Kidney (tissue), 22 donors: ENCODE data around the gene PDE12. TPM values are rescaled to one million over a fixed set of nuclear protein-coding genes. Genes with fewer than 3 reads are reported as not detected.
A peak's percentile ranks its signal among the peaks of the same experiment; 100 is the strongest.

Experiments used
- DNase-seq, 5 donors: peaks; one replicate each; pipeline ENCODE4 v3.0.0-alpha.2; 2013 to 2020
- FAIRE-seq: peaks from 2 replicates; lab custom pipeline; 2012; peaks lifted over from hg19 to GRCh38; lab: Jason Lieb, UNC
- H3K27ac ChIP-seq, 2 donors: one replicate each; pipeline ENCODE4 v1.7.0; 2013; ENCODE audit warnings: low read depth in 2 of 2, low read length in 2 of 2, inconsistent platforms in 1 of 2
- H3K27me3 ChIP-seq: one replicate; pipeline ENCODE4 v1.7.1; 2013; ENCODE audit warnings: low read length, inconsistent platforms; ENCODE audit not compliant: control insufficient read depth, insufficient read depth
- H3K36me3 ChIP-seq, 3 donors: one replicate each; pipeline versions ENCODE4 v1.7.0 to v1.7.1; 2013; ENCODE audit warnings: low read length in 3 of 3, control low read depth in 1 of 3, inconsistent platforms in 1 of 3; ENCODE audit not compliant: insufficient read depth in 3 of 3, control insufficient read depth in 2 of 3
- H3K4me1 ChIP-seq, 3 donors: one replicate each; pipeline versions ENCODE4 v1.7.0 to v1.7.1; 2013; ENCODE audit warnings: low read length in 3 of 3, inconsistent platforms in 1 of 3, low read depth in 1 of 3; ENCODE audit not compliant: control insufficient read depth in 2 of 3, insufficient read depth in 2 of 3
- H3K4me3 ChIP-seq, 3 donors: one replicate each; pipeline versions ENCODE4 v1.7.0 to v1.8.1; 2013; ENCODE audit warnings: low read length in 3 of 3, control low read depth in 1 of 3, inconsistent platforms in 1 of 3
- H3K9ac ChIP-seq, 3 donors: one replicate each; pipeline versions ENCODE4 v1.7.0 to v1.7.1; 2013; ENCODE audit warnings: low read length in 3 of 3, control low read depth in 1 of 3, inconsistent platforms in 1 of 3
- H3K9me3 ChIP-seq, 3 donors: one replicate each; pipeline versions ENCODE4 v1.7.0 to v1.7.1; 2013; ENCODE audit warnings: low read length in 3 of 3, control low read depth in 1 of 3, inconsistent platforms in 1 of 3; ENCODE audit not compliant: control insufficient read depth in 2 of 3, insufficient read depth in 1 of 3
- intact Hi-C: fragments of 100-400 bp; cut with DNase I; formaldehyde crosslinking; loops from one replicate; pipeline ENCODE4 v1.11.1; 2022
- long read RNA-seq, 10 donors: library from polyadenylated mRNA in 1 of 10; unstranded in 1 of 10; transcript quantifications; one replicate each; pipeline ENCODE4 v2.0.0 and lab custom pipeline, GENCODE V29; 2021 to 2026
- polyA plus RNA-seq: library from polyadenylated mRNA; stranded (reverse); fragments of 350-450 nt; fragmentation: Illumina TruSeq; extraction: RNeasy Lipid Tissue Mini Kit (QIAGEN cat#74804); gene quantifications from one replicate; pipeline ENCODE4 v1.2.3, GENCODE V29; 2014; ENCODE audit warnings: low read depth, low replicate concordance; ENCODE audit not compliant: insufficient read depth
- total RNA-seq: library from RNA; stranded (reverse); fragmentation: NEBNext Ultra II Directional; extraction: Animal tissue kit (Norgen Biotek cat#: 25700); gene quantifications from one replicate; pipeline ENCODE4 v1.2.1, GENCODE V29; 2021
- TF ChIP-seq, protein P1 (sequence below): IDR thresholded peaks from 3 replicates; pipeline ENCODE4 v1.5.1; 2012; ENCODE audit warnings: mild to moderate bottlenecking, moderate library complexity, borderline replicate concordance; ENCODE audit not compliant: insufficient read depth; ENCODE audit errors: extremely low read depth
- donor health status: control.
- donor health status: control.
- donor health status: control.
- donor health status: control.
- donor health status: control.
- donor health status: DM: yes; HTN: yes; CAD: no.
- donor health status: Normal renal cell carcinoma (clear cell type).

Gene PDE12, protein sequence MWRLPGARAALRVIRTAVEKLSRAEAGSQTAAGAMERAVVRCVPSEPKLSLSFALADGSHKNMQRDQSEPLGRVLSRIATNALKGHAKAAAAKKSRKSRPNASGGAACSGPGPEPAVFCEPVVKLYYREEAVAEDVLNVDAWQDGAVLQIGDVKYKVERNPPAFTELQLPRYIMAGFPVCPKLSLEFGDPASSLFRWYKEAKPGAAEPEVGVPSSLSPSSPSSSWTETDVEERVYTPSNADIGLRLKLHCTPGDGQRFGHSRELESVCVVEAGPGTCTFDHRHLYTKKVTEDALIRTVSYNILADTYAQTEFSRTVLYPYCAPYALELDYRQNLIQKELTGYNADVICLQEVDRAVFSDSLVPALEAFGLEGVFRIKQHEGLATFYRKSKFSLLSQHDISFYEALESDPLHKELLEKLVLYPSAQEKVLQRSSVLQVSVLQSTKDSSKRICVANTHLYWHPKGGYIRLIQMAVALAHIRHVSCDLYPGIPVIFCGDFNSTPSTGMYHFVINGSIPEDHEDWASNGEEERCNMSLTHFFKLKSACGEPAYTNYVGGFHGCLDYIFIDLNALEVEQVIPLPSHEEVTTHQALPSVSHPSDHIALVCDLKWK
- total RNA-seq (21.1 TPM), polyA plus RNA-seq (6.1 TPM)
- long read RNA-seq, donor 1, full-length matches to known transcripts, result 2 of 123 reads
- long read RNA-seq, donor 1, partial matches to known transcripts, result 19 of 123 reads
- long read RNA-seq, donor 1, other reads (novel, unspliced or antisense), result 102 of 123 reads
- long read RNA-seq, donor 2, full-length matches to known transcripts, result 5 of 5 reads
- long read RNA-seq, donor 2, partial matches to known transcripts, result 0 of 5 reads
- long read RNA-seq, donor 2, other reads (novel, unspliced or antisense), result 0 of 5 reads
- long read RNA-seq, donor 3, full-length matches to known transcripts, result 5 of 5 reads
- long read RNA-seq, donor 3, partial matches to known transcripts, result 0 of 5 reads
- long read RNA-seq, donor 3, other reads (novel, unspliced or antisense), result 0 of 5 reads
- long read RNA-seq, donor 4, full-length matches to known transcripts, result 7 of 7 reads
- long read RNA-seq, donor 4, partial matches to known transcripts, result 0 of 7 reads
- long read RNA-seq, donor 4, other reads (novel, unspliced or antisense), result 0 of 7 reads
- long read RNA-seq, donor 5, result 0 reads
- long read RNA-seq, donor 6, result 0 reads
- long read RNA-seq, donor 7, full-length matches to known transcripts, result 38 of 45 reads
- long read RNA-seq, donor 7, partial matches to known transcripts, result 0 of 45 reads
- long read RNA-seq, donor 7, other reads (novel, unspliced or antisense), result 7 of 45 reads
- long read RNA-seq, donor 8, full-length matches to known transcripts, result 3 of 3 reads
- long read RNA-seq, donor 8, partial matches to known transcripts, result 0 of 3 reads
- long read RNA-seq, donor 8, other reads (novel, unspliced or antisense), result 0 of 3 reads
- long read RNA-seq, donor 9, result 0 reads
- long read RNA-seq, donor 10, full-length matches to known transcripts, result 3 of 8 reads
- long read RNA-seq, donor 10, partial matches to known transcripts, result 5 of 8 reads
- long read RNA-seq, donor 10, other reads (novel, unspliced or antisense), result 0 of 8 reads

DNA sequence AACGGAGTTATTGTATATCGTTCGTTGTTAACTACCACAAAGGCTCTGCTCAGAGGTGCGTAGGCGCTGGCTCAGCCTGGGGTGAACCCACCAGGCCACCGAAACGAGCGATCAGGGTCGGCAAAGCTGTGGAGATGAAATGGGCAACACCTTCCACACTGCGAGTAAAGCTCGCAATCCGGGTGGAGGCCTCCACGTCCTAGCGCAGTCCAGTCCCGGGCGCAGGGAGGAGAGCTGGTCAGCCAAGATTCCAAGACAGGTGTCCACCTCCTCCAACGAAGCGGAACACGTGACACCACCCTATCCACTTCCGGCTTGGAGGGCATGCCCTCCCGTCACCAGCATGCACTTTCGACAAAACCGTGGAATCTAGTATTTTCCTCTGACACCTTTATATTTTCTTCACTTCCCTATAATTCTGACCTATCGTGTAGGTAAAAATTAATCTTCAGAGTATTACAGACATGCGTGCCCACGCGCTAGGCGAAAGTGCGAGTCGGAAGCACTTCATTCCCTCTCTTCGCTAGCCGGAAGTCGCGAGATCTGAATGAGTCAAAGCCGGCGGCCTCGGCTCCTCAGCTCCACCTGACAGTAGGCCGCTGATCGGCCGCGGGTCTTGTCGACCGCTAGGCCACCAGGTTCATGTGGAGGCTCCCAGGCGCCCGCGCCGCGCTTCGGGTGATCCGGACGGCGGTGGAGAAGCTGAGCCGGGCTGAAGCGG lies at the start of gene PDE12:
Gene PDE12 (plus strand): TSS at position 537 of the 721 bp plus-strand sequence. CDS start 106 bp downstream, at position 643.
- peaks cover 0 to 7% (median 3%) of the 10 kb centered on the region in 3 donors for H3K36me3 ChIP-seq
- peaks cover 0 to 13% (median 9%) of the 10 kb centered on the region in 3 donors for H3K4me1 ChIP-seq

DNA sequence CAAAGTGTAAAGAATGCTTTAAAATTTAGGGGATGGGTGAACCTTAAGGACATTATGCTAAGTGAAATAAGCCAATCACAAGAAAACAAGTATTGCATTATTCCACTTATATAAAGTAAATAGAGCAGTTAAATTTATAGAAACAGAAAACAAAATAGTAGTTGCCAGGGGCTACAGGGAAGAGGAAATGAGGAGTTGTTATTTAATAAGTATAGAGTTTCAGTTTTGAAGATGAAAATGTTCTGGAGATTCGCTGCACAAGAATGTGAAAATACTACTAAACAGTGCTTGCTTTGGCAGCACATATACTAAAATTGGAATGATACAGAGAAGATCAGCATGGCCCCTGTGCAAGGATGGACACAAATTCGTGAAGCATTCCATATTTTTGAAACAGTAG lies 43.9 kb upstream of the PDE12 start:
- Histone ChIP-seq H3K36me3 (no peaks in the 10 kb centered on the region), H3K4me3 (no peak overlapping the region), H3K4me1 (no peaks in the 10 kb centered on the region), H3K27me3 (no peaks in the 10 kb centered on the region), H3K9ac (no peak overlapping the region), H3K27ac (no peak overlapping the region), H3K9me3 (no peaks in the 10 kb centered on the region)
- DNase-seq, result peak in 1 of 5 donors; percentile 14
- TF ChIP-seq, protein P1, sequence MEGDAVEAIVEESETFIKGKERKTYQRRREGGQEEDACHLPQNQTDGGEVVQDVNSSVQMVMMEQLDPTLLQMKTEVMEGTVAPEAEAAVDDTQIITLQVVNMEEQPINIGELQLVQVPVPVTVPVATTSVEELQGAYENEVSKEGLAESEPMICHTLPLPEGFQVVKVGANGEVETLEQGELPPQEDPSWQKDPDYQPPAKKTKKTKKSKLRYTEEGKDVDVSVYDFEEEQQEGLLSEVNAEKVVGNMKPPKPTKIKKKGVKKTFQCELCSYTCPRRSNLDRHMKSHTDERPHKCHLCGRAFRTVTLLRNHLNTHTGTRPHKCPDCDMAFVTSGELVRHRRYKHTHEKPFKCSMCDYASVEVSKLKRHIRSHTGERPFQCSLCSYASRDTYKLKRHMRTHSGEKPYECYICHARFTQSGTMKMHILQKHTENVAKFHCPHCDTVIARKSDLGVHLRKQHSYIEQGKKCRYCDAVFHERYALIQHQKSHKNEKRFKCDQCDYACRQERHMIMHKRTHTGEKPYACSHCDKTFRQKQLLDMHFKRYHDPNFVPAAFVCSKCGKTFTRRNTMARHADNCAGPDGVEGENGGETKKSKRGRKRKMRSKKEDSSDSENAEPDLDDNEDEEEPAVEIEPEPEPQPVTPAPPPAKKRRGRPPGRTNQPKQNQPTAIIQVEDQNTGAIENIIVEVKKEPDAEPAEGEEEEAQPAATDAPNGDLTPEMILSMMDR, result no peak
- intact Hi-C loops, result no loop called here
- no peak for FAIRE-seq

More for the DNA sequence above, at the start of gene PDE12:
- TF ChIP-seq, protein P1, result no peak
- Histone ChIP-seq H3K27ac (peak within 1 kb of the TSS; percentile 94 to 98), H3K4me3 (peak within 1 kb of the TSS; percentile 95 to 99 (median 97)), H3K9ac (peak within 1 kb of the TSS; percentile 84 to 98 (median 96)), H3K27me3 (no peaks in the 10 kb centered on the region), H3K9me3 (no peaks in the 10 kb centered on the region)
- intact Hi-C loops, result no loop called here
- FAIRE-seq, result no peak
- DNase-seq, result peak; percentile 88 to 95 (median 95)
